Suprapubic skin (tissue), 3 donors: ENCODE measurements around the gene PYGB.

ENCODE experiments used
- EP300 ChIP-seq: sonication (generic); formaldehyde crosslinking; IDR thresholded peaks from one replicate; pipeline ENCODE4 v1.6.1; 2017; ENCODE audit warnings: antibody characterized with exemption
- POLR2A ChIP-seq, 2 donors: fragments of 450-650 bp; IDR thresholded peaks; one replicate each; pipeline ENCODE4 v1.6.1; 2017; ENCODE audit warnings: antibody characterized with exemption in 2 of 2, mild to moderate bottlenecking in 2 of 2, moderate library complexity in 2 of 2
- TF ChIP-seq, protein P1 (sequence below), 2 donors: fragments of 200-600 bp in 1 of 2; fragments of 450-650 bp in 1 of 2; sonication (generic) in 1 of 2; IDR thresholded peaks; one replicate each; pipeline ENCODE4 v1.5.1; 2016 to 2019; ENCODE audit warnings: antibody characterized with exemption in 2 of 2, mild to moderate bottlenecking in 1 of 2, moderate library complexity in 1 of 2

DNA sequence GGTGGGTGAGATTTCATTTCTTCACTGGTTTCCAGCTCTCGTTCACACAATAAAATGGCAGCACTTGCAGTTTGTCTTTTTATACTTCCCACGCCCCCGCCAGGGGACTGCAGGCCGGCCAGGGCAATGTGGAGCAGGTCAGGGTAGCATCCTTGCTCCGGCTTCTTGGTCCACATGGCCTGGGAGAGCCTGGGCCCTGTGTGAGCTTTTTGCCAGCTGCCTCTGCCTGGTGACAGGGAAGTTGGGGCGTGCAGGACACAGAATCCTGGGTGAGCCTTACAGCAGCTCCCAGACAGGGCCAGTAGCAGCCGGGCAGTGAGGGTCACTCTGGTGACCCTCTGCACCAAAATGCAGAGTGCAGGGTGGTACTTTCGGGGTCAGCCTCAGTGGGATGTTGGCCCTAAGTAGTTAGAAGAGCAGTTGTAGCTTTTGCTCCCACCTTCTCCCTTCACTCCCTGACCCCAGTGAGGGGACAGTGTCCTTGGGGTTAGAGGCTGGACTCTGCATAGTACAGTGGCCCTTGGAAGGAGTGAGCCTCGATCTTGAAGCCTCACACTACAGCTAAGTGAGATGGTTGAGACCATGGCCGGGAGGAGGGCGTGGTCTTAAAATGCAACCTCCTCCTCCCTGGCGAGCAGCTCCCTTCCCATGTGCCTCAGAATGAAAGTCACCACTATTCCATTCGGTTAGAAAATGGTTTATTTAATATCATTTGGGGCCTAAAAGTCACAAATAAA, 23.8 kb downstream of the PYGB start:
- TF ChIP-seq, protein P1, sequence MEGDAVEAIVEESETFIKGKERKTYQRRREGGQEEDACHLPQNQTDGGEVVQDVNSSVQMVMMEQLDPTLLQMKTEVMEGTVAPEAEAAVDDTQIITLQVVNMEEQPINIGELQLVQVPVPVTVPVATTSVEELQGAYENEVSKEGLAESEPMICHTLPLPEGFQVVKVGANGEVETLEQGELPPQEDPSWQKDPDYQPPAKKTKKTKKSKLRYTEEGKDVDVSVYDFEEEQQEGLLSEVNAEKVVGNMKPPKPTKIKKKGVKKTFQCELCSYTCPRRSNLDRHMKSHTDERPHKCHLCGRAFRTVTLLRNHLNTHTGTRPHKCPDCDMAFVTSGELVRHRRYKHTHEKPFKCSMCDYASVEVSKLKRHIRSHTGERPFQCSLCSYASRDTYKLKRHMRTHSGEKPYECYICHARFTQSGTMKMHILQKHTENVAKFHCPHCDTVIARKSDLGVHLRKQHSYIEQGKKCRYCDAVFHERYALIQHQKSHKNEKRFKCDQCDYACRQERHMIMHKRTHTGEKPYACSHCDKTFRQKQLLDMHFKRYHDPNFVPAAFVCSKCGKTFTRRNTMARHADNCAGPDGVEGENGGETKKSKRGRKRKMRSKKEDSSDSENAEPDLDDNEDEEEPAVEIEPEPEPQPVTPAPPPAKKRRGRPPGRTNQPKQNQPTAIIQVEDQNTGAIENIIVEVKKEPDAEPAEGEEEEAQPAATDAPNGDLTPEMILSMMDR (IDR thresholded peaks at IDR 0.05), result no peak
- TF ChIP-seq POLR2A (IDR thresholded peaks at IDR 0.05) (no peak), EP300 (no peak)
